ENCODE results near the gene KLHL29. TPM values are rescaled to one million over a fixed set of nuclear protein-coding genes. Genes with fewer than 3 reads are reported as not detected.

KLHL29 gene
- total RNA-seq, 1 donor from 2014 or later, result 5.0 TPM

DNA sequence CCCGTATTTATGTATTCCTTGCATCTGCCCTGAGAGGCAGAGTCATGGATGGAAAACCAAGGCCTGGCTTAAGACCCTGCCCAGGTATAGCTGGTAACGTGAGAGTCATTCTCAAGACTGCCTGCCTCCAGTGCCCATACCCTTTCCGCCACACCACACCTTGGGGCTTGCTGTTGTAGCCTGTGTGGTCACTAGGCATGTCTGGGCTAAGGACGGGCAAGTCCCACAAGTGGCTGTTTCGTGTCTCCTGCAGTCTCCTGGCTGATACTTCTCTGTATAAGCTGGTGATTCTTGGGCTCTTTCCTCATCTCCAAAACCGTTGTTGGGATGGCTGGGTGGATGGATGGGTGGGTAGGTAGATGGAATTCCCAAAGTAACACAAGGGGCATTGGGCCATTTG is 269.8 kb downstream of the KLHL29 start:
- no peak overlapping the region for H3K4me3 ChIP-seq (ENCODE audit: low read depth, low read length)
- H3K36me3 ChIP-seq (ENCODE audit: control insufficient read depth, insufficient read depth, low read length), result no peaks in the 10 kb centered on the region
- TF ChIP-seq, protein P1, sequence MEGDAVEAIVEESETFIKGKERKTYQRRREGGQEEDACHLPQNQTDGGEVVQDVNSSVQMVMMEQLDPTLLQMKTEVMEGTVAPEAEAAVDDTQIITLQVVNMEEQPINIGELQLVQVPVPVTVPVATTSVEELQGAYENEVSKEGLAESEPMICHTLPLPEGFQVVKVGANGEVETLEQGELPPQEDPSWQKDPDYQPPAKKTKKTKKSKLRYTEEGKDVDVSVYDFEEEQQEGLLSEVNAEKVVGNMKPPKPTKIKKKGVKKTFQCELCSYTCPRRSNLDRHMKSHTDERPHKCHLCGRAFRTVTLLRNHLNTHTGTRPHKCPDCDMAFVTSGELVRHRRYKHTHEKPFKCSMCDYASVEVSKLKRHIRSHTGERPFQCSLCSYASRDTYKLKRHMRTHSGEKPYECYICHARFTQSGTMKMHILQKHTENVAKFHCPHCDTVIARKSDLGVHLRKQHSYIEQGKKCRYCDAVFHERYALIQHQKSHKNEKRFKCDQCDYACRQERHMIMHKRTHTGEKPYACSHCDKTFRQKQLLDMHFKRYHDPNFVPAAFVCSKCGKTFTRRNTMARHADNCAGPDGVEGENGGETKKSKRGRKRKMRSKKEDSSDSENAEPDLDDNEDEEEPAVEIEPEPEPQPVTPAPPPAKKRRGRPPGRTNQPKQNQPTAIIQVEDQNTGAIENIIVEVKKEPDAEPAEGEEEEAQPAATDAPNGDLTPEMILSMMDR (IDR thresholded peaks at IDR 0.05; ENCODE audit: insufficient read depth, low read length, severe bottlenecking), result no peak
- FAIRE-seq (no peak), DNase-seq (ENCODE audit: low read depth) (peak; percentile 88)
- no peaks in the 10 kb centered on the region for H3K27me3 ChIP-seq (ENCODE audit: control insufficient read depth, insufficient read depth, low read length)

DNA sequence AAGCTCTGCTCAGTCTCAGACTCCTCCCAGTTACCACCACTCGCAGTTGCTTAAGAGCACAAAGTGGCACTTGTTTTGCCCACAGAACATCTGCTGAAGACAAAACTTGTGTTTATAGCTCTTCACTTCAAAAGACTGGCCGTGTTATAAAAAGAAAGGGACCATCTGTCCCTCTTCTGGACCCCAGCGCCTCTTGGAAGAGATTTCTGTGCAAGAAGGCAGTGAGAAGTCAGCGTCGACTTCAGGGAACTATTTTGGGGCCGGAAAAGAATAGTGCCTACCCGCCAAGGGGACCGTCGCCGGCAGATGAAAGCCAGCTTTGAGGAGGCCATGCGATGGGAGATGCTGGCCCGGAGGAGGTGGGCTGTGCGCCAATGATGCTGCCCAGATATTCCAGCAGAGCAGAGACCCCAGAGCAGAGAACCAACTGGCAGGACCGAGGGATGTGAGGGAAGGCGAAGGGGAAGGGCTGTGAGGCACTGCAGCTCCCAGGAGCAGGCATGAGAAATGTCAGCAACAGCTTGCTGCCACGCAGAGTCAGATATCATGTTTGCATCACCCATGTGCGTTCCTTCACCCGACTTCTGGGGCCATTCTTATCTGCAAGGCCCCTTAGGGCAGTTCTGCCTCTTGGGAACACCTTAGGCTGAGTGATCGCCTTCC is 271.1 kb downstream of the KLHL29 start:
- TF ChIP-seq, protein P1 (IDR thresholded peaks at IDR 0.05; ENCODE audit: insufficient read depth, low read length, severe bottlenecking), result no peak
- no peak for FAIRE-seq
- Histone ChIP-seq H3K4me3 (ENCODE audit: low read depth, low read length) (no peak overlapping the region), H3K36me3 (ENCODE audit: control insufficient read depth, insufficient read depth, low read length) (no peaks in the 10 kb centered on the region), H3K27me3 (ENCODE audit: control insufficient read depth, insufficient read depth, low read length) (no peaks in the 10 kb centered on the region)
- no peak for DNase-seq (ENCODE audit: low read depth)

DNA sequence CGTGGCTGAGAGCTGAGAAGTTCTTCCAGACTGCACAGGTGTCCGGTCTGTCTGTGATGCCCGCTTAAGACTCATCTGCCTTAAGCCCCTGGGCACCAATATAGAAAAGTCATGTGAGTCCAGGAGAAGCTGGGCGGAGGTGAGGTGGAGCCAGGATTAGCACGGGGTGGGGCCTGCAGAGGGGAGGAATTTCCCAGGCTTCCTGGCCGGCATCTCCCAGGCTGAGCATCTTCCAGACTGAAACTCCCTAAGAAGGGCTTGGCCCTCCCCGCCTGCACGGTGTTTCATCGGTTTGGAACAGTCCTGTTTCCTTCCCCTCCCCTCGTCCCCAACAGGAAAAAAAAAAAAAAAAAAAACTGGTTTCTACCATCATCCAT is 271.6 kb downstream of the KLHL29 start:
- no peak for DNase-seq (ENCODE audit: low read depth)
- Histone ChIP-seq H3K36me3 (ENCODE audit: control insufficient read depth, insufficient read depth, low read length) (no peaks in the 10 kb centered on the region), H3K27me3 (ENCODE audit: control insufficient read depth, insufficient read depth, low read length) (no peaks in the 10 kb centered on the region), H3K4me3 (ENCODE audit: low read depth, low read length) (no peak overlapping the region)
- no peak for FAIRE-seq
- TF ChIP-seq, protein P1 (IDR thresholded peaks at IDR 0.05; ENCODE audit: insufficient read depth, low read length, severe bottlenecking), result no peak

- H3K27me3 ChIP-seq (ENCODE audit: control insufficient read depth, insufficient read depth, low read length), result no peaks in the 10 kb centered on the region
- H3K4me3 ChIP-seq (ENCODE audit: low read depth, low read length), result no peak overlapping the region
- DNase-seq (ENCODE audit: low read depth), result no peak
- no peak for FAIRE-seq
- TF ChIP-seq, protein P1 (IDR thresholded peaks at IDR 0.05; ENCODE audit: insufficient read depth, low read length, severe bottlenecking), result no peak
- no peaks in the 10 kb centered on the region for H3K36me3 ChIP-seq (ENCODE audit: control insufficient read depth, insufficient read depth, low read length)
Measured at GRCh38 chr2:23657371-23657770, 272.4 kb downstream of the KLHL29 start.

- TF ChIP-seq, protein P1 (IDR thresholded peaks at IDR 0.05; ENCODE audit: insufficient read depth, low read length, severe bottlenecking), result no peak
- H3K36me3 ChIP-seq (ENCODE audit: control insufficient read depth, insufficient read depth, low read length), result no peaks in the 10 kb centered on the region
- no peak for DNase-seq (ENCODE audit: low read depth)
- no peak for FAIRE-seq
- H3K4me3 ChIP-seq (ENCODE audit: low read depth, low read length), result no peak overlapping the region
- no peaks in the 10 kb centered on the region for H3K27me3 ChIP-seq (ENCODE audit: control insufficient read depth, insufficient read depth, low read length)
Measured at GRCh38 chr2:23657934-23658333, 273.0 kb downstream of the KLHL29 start.

DNA sequence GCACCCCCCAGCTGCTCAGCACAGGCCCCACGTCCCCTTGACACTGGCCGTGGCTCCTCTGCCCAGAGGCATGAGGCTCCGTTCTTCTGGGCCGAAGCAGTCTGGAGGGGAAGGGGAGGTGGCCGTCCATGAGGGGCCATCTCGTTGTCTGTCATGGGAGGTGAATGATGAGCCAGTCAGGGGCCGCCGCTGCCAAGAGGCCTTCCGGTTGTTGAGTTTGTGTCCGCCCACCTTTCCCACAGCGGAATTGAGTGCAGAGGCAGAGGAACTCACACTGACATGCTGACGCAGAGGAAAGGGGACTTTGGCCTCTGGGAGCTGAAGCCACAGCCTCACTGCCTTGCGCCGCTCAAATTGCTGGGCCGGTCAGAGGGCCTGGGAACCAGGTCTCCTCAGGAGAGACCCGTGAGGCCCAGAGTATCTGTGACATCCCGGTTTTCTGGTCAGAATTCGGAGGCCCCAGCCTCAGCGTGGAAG is 273.5 kb downstream of the KLHL29 start:
- DNase-seq (ENCODE audit: low read depth) (no peak), FAIRE-seq (no peak)
- Histone ChIP-seq H3K27me3 (ENCODE audit: control insufficient read depth, insufficient read depth, low read length) (no peaks in the 10 kb centered on the region), H3K4me3 (ENCODE audit: low read depth, low read length) (no peak overlapping the region), H3K36me3 (ENCODE audit: control insufficient read depth, insufficient read depth, low read length) (no peaks in the 10 kb centered on the region)
- TF ChIP-seq, protein P1 (IDR thresholded peaks at IDR 0.05; ENCODE audit: insufficient read depth, low read length, severe bottlenecking), result no peak
